ENCODE data around the gene TNNI3K. TPM values are rescaled to one million over a fixed set of nuclear protein-coding genes. Genes with fewer than 3 reads are reported as not detected.

The TNNI3K gene
- total and polyA plus RNA-seq, 10 of the 15 experiments (the other 5 are each of a cell fraction or from before 2014, with no cell fraction given) = 0.14 to 1.6 (median 0.44) TPM; not detected in 4

DNA sequence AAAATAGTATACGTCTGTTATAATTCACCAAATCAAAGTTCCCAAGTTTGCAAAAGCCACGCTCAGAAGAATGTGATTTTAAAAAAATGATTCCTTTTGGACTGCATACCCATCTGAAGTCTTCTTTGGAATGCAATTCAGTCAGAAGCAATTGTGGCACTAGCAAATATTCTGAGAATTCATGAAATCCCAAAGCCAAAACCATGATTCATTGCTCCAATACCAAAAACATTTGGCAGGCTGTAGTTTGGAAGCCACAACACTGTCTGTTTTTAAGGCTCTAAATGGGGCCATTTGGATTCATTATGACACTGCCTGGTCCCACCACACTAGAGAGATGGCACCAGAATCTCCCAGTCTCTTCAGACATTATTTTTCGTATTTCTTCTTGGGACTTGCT, 299.1 kb downstream of the TNNI3K start:
- DNase-seq (ENCODE audit: low read depth, low spot score) (no peak), ATAC-seq (no peak), FAIRE-seq (no peak)
- ChIA-PET RAD21 (ENCODE audit: unreplicated experiment) (no interaction called here), POLR2A (no interaction called here), SMC1A (ENCODE audit: uncharacterized antibody, unreplicated experiment) (no interaction called here), CTCF (interaction anchor here (2.1 kb wide), 1 partner anchor 8 kb away, joined by 8 read pairs; no protein-coding TSS in a partner anchor)
- Histone ChIP-seq H3K36me3 (ENCODE audit: control insufficient read depth in 2 of 2, insufficient read depth in 2 of 2, low read length in 1 of 2) (no peaks in the 10 kb centered on the region), H3K79me2 (ENCODE audit: control insufficient read depth, insufficient read depth, low read length) (no peaks in the 10 kb centered on the region), H2AFZ (ENCODE audit: control insufficient read depth, low read depth, low read length) (no peak overlapping the region), H3K9me3 (replicated peaks; ENCODE audit: control insufficient read depth, insufficient read depth, low read length) (no peaks in the 10 kb centered on the region), H3K27ac (ENCODE audit: control insufficient read depth, insufficient read depth) (no peak overlapping the region), H3K9ac (ENCODE audit: control insufficient read depth, insufficient read depth, low read length) (no peak overlapping the region), H3K27me3 (replicated peaks in 1 of 2; ENCODE audit: control insufficient read depth in 2 of 2, insufficient read depth in 2 of 2, low read length in 1 of 2) (0 out of 4 replicates have a peak, but pooled peaks cover 0 to 3% of the 10 kb centered on the region in 2 experiments), H4K20me1 (ENCODE audit: control insufficient read depth, insufficient read depth) (no peaks in the 10 kb centered on the region), H3K4me3 (no peak overlapping the region), H3K4me1 (ENCODE audit: control insufficient read depth, insufficient read depth, low read length) (no peaks in the 10 kb centered on the region), H3K4me2 (ENCODE audit: control insufficient read depth, insufficient read depth) (no peak overlapping the region)
- intact Hi-C loops (cut with micrococcal nuclease; ENCODE audit: unreplicated experiment) (no loop called here), in situ Hi-C loops (cut with MboI) (no loop called here)
- WGBS (ENCODE audit: insufficient coverage, insufficient replicate concordance, low lambda C conversion rate, missing lambda C conversion rate) = 53% methylated on average over 3 of the region's 3 CpGs
- no TSS peak for BruUV-seq (replicated peaks)
- no peak for TF ChIP-seq BACH1 (IDR thresholded peaks at IDR 0.05; ENCODE audit: borderline replicate concordance)
- no peak for TF ChIP-seq LARP7 (IDR thresholded peaks at IDR 0.05)
- TF ChIP-seq E2F8 (IDR thresholded peaks at IDR 0.05; ENCODE audit: low read depth, partially characterized antibody) = no peak
- no peak for TF ChIP-seq YY1 (IDR thresholded peaks at IDR 0.05; ENCODE audit: low read depth, low read length)
- no peak for TF ChIP-seq WRNIP1 (IDR thresholded peaks at IDR 0.05; ENCODE audit: borderline replicate concordance, low read depth, low read length)
- no peak for TF ChIP-seq TAF1 (IDR thresholded peaks at IDR 0.05; ENCODE audit: borderline replicate concordance, low read depth, low read length)
- TF ChIP-seq ESRRA (IDR thresholded peaks at IDR 0.05; ENCODE audit: low read length) = no peak
- no peak for TF ChIP-seq PAX8 (IDR thresholded peaks at IDR 0.05)
- TF ChIP-seq POLR2A (IDR thresholded peaks at IDR 0.05; ENCODE audit: low read depth, low read length) = no peak

All from GM12878 (cell line).